Daoy (cell line): Measurements from ENCODE around the gene FHIT. TPM values are rescaled to one million over a fixed set of nuclear protein-coding genes. Genes with fewer than 3 reads are reported as not detected.

Experiments used
- DNase-seq: peaks from one replicate; pipeline ENCODE4 v3.0.0-alpha.2; 2015; ENCODE audit warnings: low read depth
- total RNA-seq: library from RNA; depleted of rRNA; stranded (reverse); fragments of >200 nt; shearing (Covaris generic); gene quantifications from 2 replicates; pipeline ENCODE4 v1.2.3, GENCODE V29; 2014

Gene FHIT
- total RNA-seq, 1 experiment from 2014 or later: not detected

GRCh38 chr3:61169621-61170251 is 81.5 kb downstream of the FHIT start:
- no peak for DNase-seq

GRCh38 chr3:61168286-61168685 is 83.0 kb downstream of the FHIT start:
- DNase-seq: no peak

DNA sequence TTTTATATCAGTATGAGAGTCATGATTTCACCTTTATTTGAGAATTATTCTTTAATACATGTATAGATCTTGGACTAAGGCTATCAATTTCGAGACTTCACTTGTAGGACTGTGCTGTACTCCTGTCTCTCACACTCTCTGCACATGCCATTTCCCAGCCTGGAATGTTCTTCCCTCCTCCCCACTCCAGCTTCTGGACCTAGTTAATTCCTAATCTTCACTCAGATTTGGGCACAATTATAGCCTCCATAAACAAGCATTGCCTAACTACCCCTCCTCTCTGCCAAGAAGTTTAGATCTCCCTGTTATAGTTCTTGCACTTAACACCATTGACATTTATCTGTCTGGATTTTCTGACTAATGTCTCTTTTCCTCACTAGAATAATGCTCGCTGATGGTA is 88.3 kb downstream of the FHIT start:
- no peak for DNase-seq

GRCh38 chr3:61158667-61159066 is 92.6 kb downstream of the FHIT start:
- DNase-seq: no peak

DNA sequence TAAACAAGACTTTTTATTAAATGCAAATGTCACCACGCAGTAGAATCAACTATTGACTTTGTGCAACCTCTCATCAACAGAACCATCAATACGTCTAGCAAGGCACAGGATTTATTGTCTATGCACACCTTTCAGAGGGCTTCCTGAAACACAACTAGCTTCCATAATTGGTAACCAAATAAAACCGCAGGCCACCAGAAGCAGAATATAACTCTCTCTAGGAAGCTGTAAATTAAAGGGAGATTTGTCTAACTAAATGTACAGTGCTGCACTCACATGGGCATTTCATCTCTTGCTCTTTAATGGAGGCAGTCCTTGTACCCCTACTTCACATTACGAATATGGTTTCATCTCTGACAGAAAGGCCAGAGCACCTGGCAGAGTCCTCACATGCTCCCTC is 93.0 kb downstream of the FHIT start:
- no peak for DNase-seq

DNA sequence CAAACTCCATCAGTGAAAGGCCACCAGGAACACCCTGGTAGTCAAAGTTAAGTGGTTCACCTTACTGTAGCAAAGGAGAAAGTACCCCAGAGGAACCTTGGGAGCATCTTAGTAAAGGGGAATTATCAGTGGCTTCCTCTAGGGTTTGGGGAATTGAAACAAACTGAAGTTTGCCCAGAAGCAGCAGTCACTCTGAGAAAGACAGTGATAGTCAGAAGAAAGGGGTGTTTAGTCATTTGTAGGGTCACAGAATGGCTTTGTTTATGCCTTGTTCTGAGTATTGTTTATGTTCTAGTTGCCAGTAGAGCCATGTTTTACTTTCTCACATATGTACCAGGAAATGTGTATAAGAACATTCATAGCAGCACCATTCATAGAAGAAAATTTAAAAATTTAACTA is 93.8 kb downstream of the FHIT start:
- DNase-seq: no peak

DNA sequence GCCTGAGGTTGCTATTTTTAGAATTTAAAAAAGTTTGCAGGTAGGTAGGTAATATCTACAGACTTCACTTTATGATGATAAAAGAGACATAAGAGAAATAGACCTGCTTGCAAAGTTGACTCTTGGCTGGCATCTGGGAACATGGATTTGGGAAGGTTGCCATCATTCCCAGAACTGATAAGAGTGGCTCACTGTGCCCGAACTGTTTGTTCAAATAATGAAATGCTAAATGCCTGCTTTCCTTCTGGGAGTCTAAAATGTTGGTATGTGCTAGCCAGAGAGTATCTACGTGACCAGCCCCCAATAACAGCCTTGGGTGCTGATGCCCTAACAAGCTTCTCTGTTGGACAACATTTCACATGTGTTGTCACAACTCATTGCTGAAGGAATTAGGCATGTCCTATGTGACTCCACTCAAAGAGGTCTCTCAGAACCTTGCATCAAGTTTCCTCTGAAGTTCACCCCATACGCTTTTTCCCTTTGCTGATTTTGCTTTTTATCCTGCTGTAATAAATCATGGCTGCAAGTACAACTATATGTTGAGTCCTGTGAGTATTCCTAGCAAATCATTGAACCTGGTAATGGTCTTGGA is 95.5 kb downstream of the FHIT start:
- no peak for DNase-seq

DNA sequence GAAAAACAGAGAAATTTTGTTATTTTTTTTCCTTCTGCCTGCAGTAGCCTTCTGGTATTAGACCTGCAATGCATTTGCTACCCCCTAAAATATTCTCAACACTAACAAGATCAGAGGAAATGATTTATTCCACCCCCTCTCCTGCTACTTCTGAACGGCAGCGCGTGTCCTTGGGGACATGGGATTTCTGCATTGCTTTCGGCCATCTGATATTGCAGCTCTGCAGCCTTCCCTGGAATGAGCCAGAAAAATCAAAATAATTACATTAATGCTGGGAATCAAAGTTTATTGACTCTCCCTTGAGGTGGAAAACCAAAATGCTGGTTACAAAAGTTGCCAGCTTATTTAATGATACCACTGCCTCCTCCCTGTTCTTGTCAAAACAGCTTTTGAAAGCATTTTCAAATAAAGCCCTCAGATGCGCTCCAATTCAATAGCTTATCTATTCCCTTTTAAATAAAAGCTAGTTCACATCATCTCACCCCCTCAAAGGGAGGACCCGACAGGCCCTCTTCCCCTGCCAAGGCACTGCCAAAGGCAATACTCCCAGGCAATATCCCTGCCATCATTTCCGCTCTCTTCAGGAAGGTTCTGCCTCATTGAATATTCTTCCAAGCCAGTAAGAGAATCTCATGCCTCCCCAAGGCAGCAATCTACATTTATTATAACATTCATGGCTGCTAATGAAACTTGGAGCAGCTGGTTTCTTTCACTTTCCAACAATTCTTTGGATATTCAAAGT is 96.6 kb downstream of the FHIT start:
- no peak for DNase-seq

- no peak for DNase-seq
These were observed 99.2 kb downstream of the FHIT start for GRCh38 chr3:61152071-61152470.

DNA sequence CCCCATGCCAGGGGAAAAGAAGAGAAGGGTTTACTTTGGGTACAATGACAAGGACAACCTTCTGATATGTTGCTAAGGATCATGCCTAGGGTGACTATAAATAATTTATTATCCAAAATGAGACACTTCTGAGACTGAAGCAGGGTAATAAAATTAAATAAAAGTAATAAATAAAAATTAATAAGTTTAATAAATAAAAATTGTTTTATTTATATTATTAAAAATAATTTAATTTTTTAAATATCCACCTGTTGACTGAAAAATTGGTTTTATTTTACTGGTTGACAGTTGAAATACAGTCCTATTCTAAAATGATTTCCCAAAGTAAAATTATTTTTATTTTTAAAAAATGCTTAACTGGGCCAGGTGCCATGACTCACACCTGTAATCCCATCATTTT is 102.0 kb downstream of the FHIT start:
- no peak for DNase-seq

GRCh38 chr3:61146010-61146890 is 105.0 kb downstream of the FHIT start:
- DNase-seq: no peak

DNA sequence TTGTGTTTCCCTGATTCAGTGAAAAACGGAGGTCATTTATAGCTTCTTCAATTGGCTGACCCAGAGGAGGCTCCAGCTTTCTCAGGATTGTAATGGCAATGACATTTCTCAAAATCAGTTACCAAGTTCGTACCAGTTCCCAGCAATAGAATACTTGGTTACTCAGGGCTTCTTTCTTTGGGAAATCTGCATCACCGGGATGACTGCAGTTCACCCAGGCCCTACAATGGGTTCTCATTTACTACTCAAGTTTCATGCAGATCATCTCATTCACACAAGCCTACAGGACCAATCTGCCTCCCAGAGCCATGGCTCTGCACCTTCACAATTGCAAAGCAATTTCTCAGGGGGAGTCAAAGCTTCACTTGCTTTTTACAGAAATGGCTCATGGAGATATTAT is 109.6 kb downstream of the FHIT start:
- no peak for DNase-seq

DNA sequence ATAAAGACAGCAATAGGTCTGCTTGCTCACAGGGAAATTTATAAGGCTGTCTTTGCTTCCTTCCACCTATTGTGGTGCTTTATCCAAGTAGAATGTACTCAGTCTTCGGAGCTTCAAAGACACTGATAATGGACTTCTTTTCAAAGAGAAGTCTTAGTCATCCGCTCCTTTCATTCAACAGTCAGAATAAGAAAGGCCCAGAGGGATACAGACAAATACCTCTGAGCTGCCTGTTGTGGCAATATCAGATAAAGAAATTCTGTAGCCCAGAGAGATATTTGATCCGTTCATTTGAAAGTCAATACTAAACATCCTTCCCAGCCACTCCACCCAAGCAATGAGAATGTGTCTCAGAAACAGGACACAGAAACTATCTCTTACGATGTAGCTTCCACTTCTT is 110.0 kb downstream of the FHIT start:
- DNase-seq: no peak

- no peak for DNase-seq
These were observed 111.6 kb downstream of the FHIT start for GRCh38 chr3:61139686-61140085.

DNA sequence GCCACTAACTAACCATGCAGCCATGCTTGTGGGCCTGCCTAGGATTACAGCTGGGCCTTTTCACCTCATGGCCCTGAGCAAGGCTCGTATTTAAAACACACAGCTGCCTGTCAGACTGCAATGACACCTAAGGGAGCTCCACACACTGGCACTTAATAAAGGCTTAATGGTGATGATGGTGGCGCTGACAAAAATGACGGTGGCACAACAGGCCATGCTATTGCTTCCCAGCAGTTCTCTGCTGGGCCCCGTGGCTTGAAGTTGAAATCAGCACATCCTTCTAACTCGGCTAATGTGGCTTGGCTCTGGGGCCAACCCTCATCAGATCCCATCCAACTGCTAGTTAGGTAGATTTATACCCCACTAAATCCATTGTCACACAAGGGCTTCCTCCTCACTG is 112.9 kb downstream of the FHIT start:
- no peak for DNase-seq

- no peak for DNase-seq
These were observed 115.1 kb downstream of the FHIT start for GRCh38 chr3:61136191-61136590.

- no peak for DNase-seq
These were observed 116.7 kb downstream of the FHIT start for GRCh38 chr3:61134532-61134931.

- no peak for DNase-seq
These were observed 119.2 kb downstream of the FHIT start for GRCh38 chr3:61132062-61132461.

DNA sequence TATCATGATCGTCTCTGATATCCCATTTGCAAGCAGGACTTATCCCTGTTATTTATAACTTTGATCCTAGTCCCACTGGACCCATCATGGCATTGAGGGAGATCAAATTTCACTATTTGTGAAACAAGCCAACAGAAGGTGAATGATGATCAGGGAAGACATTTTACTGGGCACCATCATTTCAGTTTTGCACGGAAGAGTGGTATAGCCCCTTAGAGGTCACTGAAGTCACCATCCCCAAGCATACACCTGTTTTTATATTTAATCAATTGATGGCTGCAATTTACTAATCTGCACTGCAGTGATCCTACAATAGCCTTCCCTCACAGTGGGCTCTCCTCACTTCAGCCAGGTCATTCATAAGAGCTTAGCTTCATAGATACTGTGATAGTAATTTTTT is 132.4 kb downstream of the FHIT start:
- DNase-seq: no peak

GRCh38 chr3:61117045-61117898 is 134.0 kb downstream of the FHIT start:
- no peak for DNase-seq

DNA sequence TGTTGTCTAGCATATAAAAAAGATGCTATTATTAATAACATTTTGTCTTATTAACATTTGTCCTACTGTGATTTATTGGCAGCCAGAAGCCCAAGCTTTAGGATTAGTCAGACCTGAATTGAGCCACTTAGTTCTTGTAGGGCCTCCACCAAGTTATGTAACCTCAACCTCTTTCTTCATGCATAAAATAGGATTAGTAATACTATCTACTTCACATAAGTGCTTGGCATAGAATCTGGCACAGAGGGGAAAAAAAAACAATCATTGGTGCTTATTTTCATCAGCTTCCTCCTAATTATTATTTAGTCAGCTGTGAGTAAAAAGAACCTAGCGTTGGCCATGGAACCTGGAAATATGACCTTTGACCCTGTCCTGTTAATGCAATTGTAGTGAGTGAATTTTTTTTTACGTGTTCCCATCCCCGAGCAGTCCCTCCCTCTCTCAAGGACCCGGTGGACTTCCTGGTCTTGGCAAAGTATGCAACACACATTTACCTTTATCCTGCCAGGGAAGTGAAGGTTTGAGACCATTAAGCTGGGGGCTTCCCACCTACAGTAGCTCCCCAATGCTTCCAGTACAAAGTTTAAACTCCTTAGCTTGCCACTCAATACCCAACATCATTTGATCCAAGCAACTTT is 136.8 kb downstream of the FHIT start:
- no peak for DNase-seq
